HCT116 (cell line): ENCODE results near the gene RFX2. TPM values are rescaled to one million over a fixed set of nuclear protein-coding genes. Genes with fewer than 3 reads are reported as not detected.
A peak's percentile ranks its signal among the peaks of the same experiment; 100 is the strongest.

Source experiments
- ATAC-seq: fragments of 200-7000 bp; cut with Tn5 transposase; 2 replicates; pipeline ENCODE4 v1.9.1; 2020; ENCODE audit warnings: mild to moderate bottlenecking, moderate library complexity
- BruUV-seq: library from RNA; stranded (reverse); fragments of 400-500 nt; replicated peaks from 2 replicates; lab custom pipeline; 2021; lab: Mats Ljungman, UMichigan
- CTCF ChIA-PET: fragments of 300-600 bp; sonication (Branson Sonifier 250); formaldehyde crosslinking; loops from one replicate; lab custom pipeline; 2021; ENCODE audit warnings: antibody characterized with exemption; lab: Charles Lee
- POLR2A ChIA-PET: fragments of 300-600, 350-600 bp; sonication (Branson Sonifier 250); formaldehyde crosslinking; loops from one replicate; lab custom pipeline; 2021; ENCODE audit warnings: antibody characterized with exemption; lab: Charles Lee
- RAD21 ChIA-PET, 2 experiments: fragments of 300-600 bp; sonication (Branson Sonifier 250); formaldehyde crosslinking; loops; one replicate each; lab custom pipeline; 2023; ENCODE audit warnings: low total read pairs in 2 of 2; ENCODE audit not compliant: uncharacterized antibody in 2 of 2, unreplicated experiment in 2 of 2, low non-redundant PET in 1 of 2; lab: Charles Lee
- DNase-seq: peaks from one replicate; pipeline ENCODE4 v3.0.0-alpha.2; 2010; ENCODE audit warnings: low read depth, low spot score
- H2AFZ ChIP-seq: fragments of 200-600 bp; shearing (Covaris generic), sonication (generic); 2 replicates; pipeline ENCODE4 v1.6.1; 2017; ENCODE audit warnings: low read depth, mixed run types, mixed read lengths, antibody characterized with exemption, low read length; ENCODE audit not compliant: poor library complexity, severe bottlenecking
- H3K27ac ChIP-seq: 2 replicates; pipeline ENCODE4 v1.5.1; 2012; ENCODE audit warnings: low read depth, low read length
- H3K27me3 ChIP-seq: fragments of 200-600 bp; sonication (generic); 2 replicates; pipeline ENCODE4 v1.6.1; 2016; ENCODE audit warnings: mixed run types, low read length, mixed read lengths; ENCODE audit not compliant: insufficient read depth
- H3K36me3 ChIP-seq, 2 experiments: fragments of 200-500 bp in 1 of 2; fragments of 200-600 bp in 1 of 2; sonication (Bioruptor generic) in 1 of 2; sonication (generic) in 1 of 2; 2 replicates each; pipeline versions ENCODE4 v1.5.1 to v1.6.1; 2014 to 2016; ENCODE audit warnings: low read length in 2 of 2, inconsistent platforms in 1 of 2, mixed read lengths in 1 of 2, mixed run types in 1 of 2; ENCODE audit not compliant: insufficient read depth in 2 of 2, control insufficient read depth in 1 of 2
- H3K4me1 ChIP-seq, 2 experiments: fragments of 200-600 bp in 1 of 2; sonication (generic) in 1 of 2; 2 replicates each; pipeline versions ENCODE4 v1.5.1 to v1.6.1; 2012 to 2017; ENCODE audit warnings: low read length in 2 of 2, inconsistent platforms in 1 of 2, mild to moderate bottlenecking in 1 of 2, mixed read lengths in 1 of 2, mixed run types in 1 of 2, moderate library complexity in 1 of 2; ENCODE audit not compliant: insufficient read depth in 2 of 2, control insufficient read depth in 1 of 2
- H3K4me2 ChIP-seq: fragments of 200-600 bp; sonication (generic); 2 replicates; pipeline ENCODE4 v1.6.1; 2017; ENCODE audit warnings: mixed run types, low read length, mixed read lengths
- H3K4me3 ChIP-seq, 2 experiments: fragments of 200-600 bp in 1 of 2; sonication (generic) in 1 of 2; replicated peaks in 1 of 2; 2 replicates each; pipeline ENCODE4 v1.5.1; 2011 to 2016; ENCODE audit warnings: low read length in 2 of 2, control low read depth in 1 of 2, low read depth in 1 of 2, mild to moderate bottlenecking in 1 of 2, mixed read lengths in 1 of 2, mixed run types in 1 of 2
- H3K79me2 ChIP-seq: fragments of 200-600 bp; sonication (generic); 2 replicates; pipeline ENCODE4 v1.6.1; 2017; ENCODE audit warnings: mild to moderate bottlenecking, mixed run types, low read length, moderate library complexity, mixed read lengths; ENCODE audit not compliant: insufficient read depth
- H3K9ac ChIP-seq: fragments of 200-600 bp; sonication (generic); 2 replicates; pipeline ENCODE4 v1.6.1; 2016; ENCODE audit warnings: low read length, mixed read lengths
- H3K9me2 ChIP-seq: fragments of 200-600 bp; sonication (generic), shearing (Covaris generic); 2 replicates; pipeline ENCODE4 v1.6.1; 2017; ENCODE audit warnings: mixed run types, mild to moderate bottlenecking, moderate library complexity; ENCODE audit not compliant: insufficient read depth
- H3K9me3 ChIP-seq, 2 experiments: fragments of 200-500 bp in 1 of 2; fragments of 200-600 bp in 1 of 2; sonication (Bioruptor generic) in 1 of 2; sonication (generic) in 1 of 2; 2 replicates each; pipeline ENCODE4 v1.6.1; 2014 to 2017; ENCODE audit warnings: low read length in 2 of 2, mixed read lengths in 2 of 2, inconsistent platforms in 1 of 2, low read depth in 1 of 2, mild to moderate bottlenecking in 1 of 2, mixed run types in 1 of 2, moderate library complexity in 1 of 2; ENCODE audit not compliant: control insufficient read depth in 1 of 2, insufficient read depth in 1 of 2
- H4K20me1 ChIP-seq: fragments of 200-600 bp; sonication (generic), shearing (Covaris generic); 2 replicates; pipeline ENCODE4 v1.6.1; 2017; ENCODE audit warnings: mixed run types, mild to moderate bottlenecking, moderate library complexity; ENCODE audit not compliant: insufficient read depth
- ATF3 ChIP-seq: IDR thresholded peaks from 2 replicates; pipeline ENCODE4 v1.6.1; 2012
- CBX3 ChIP-seq: IDR thresholded peaks from 2 replicates; pipeline ENCODE4 v1.6.1; 2012; ENCODE audit warnings: low read depth
- CEBPB ChIP-seq: IDR thresholded peaks from 2 replicates; pipeline ENCODE4 v1.6.1; 2012; ENCODE audit warnings: low read depth
- CTCF ChIP-seq, 3 experiments: fragments of 200-600 bp in 1 of 3; sonication (generic) in 1 of 3; IDR thresholded peaks in 2 of 3; conservative IDR thresholded peaks in 1 of 3; 2 replicates each; pipeline ENCODE4 v1.5.1; 2012 to 2017; ENCODE audit warnings: low read depth in 2 of 3, low read length in 2 of 3, antibody characterized with exemption in 1 of 3, borderline replicate concordance in 1 of 3, control low read depth in 1 of 3, mild to moderate bottlenecking in 1 of 3, mixed read lengths in 1 of 3, mixed run types in 1 of 3, moderate library complexity in 1 of 3; ENCODE audit not compliant: insufficient read depth in 1 of 3
- EGR1 ChIP-seq: IDR thresholded peaks from 2 replicates; pipeline ENCODE4 v1.6.1; 2012; ENCODE audit warnings: low read depth
- EZH2phosphoT487 ChIP-seq: fragments of 200-600 bp; IDR thresholded peaks from 2 replicates; pipeline ENCODE4 v1.6.1; 2018; ENCODE audit warnings: antibody characterized with exemption, borderline replicate concordance
- FOSL1 ChIP-seq: IDR thresholded peaks from 2 replicates; pipeline ENCODE4 v1.6.1; 2012; ENCODE audit warnings: low read depth
- JUND ChIP-seq: IDR thresholded peaks from 2 replicates; pipeline ENCODE4 v1.6.1; 2012
- POLR2AphosphoS5 ChIP-seq: IDR thresholded peaks from 2 replicates; pipeline ENCODE4 v1.6.1; 2011; ENCODE audit warnings: mild to moderate bottlenecking, low read depth, low read length, moderate library complexity
- SP1 ChIP-seq: IDR thresholded peaks from 2 replicates; pipeline ENCODE4 v1.6.1; 2012; ENCODE audit warnings: low read depth
- SRF ChIP-seq: IDR thresholded peaks from 2 replicates; pipeline ENCODE4 v1.6.1; 2012; ENCODE audit warnings: low read depth
- YY1 ChIP-seq: IDR thresholded peaks from 2 replicates; pipeline ENCODE4 v1.6.1; 2011; ENCODE audit warnings: low read length, low read depth, moderate library complexity, mild to moderate bottlenecking; ENCODE audit not compliant: insufficient replicate concordance; ENCODE audit errors: extremely low read depth
- ZFX ChIP-seq: fragments of 450-650 bp; IDR thresholded peaks from 2 replicates; pipeline ENCODE4 v1.6.1; 2017
- ZNF274 ChIP-seq: fragments of 200-500 bp; sonication (Bioruptor generic); IDR thresholded peaks from 2 replicates; pipeline ENCODE4 v1.6.1; 2014; ENCODE audit warnings: mild to moderate bottlenecking, low read depth, low read length, inconsistent platforms
- intact Hi-C: fragments of 100-400 bp; cut with micrococcal nuclease; formaldehyde crosslinking; loops from 2 replicates; pipeline ENCODE4 v1.10.0; 2022
- total RNA-seq: library from RNA; stranded (reverse); gene quantifications from one replicate; pipeline ENCODE4 v1.2.1, GENCODE V29; 2021; ENCODE audit not compliant: unreplicated experiment

The RFX2 gene
- total RNA-seq, 1 experiment from 2014 or later, result 13.7 TPM

- Histone ChIP-seq H3K4me3 (peak overlapping the region; percentile 40 to 54), H3K4me2 (peak overlapping the region; percentile 78), H3K9ac (peak overlapping the region; percentile 74), H3K4me1 (peaks cover 40 to 53% of the 10 kb centered on the region in 2 experiments), H3K79me2 (peaks cover 14% of the 10 kb centered on the region), H3K9me2 (no peaks in the 10 kb centered on the region), H4K20me1 (no peaks in the 10 kb centered on the region), H2AFZ (no peak overlapping the region), H3K9me3 (no peaks in the 10 kb centered on the region), H3K27ac (peak overlapping the region; percentile 82), H3K27me3 (no peaks in the 10 kb centered on the region), H3K36me3 (no peaks in the 10 kb centered on the region)
- RAD21 ChIA-PET, result no interaction called here
- no peak for DNase-seq
- no peak for TF ChIP-seq JUND
- no peak for TF ChIP-seq CBX3
- TF ChIP-seq POLR2AphosphoS5, result no peak
- no peak for TF ChIP-seq EZH2phosphoT487
- no peak for TF ChIP-seq ZFX
- no peak for TF ChIP-seq YY1
- TF ChIP-seq EGR1, result no peak
- no peak for TF ChIP-seq ATF3
- no peak for TF ChIP-seq CTCF (IDR thresholded peaks at IDR 0.05 in 2 of 3, conservative IDR thresholded peaks at IDR 0.05 in 1 of 3; ENCODE audit: borderline replicate concordance in 1 of 3, insufficient read depth in 1 of 3, low read depth in 2 of 3, low read length in 2 of 3)
- no peak for TF ChIP-seq ZNF274
- TF ChIP-seq CEBPB, result no peak
- TF ChIP-seq FOSL1, result no peak
- no peak for TF ChIP-seq SP1
- TF ChIP-seq SRF, result no peak
- BruUV-seq, result no TSS peak
- CTCF ChIA-PET, result interaction anchor here (0.7 to 1.2 kb wide), 3 partner anchors 12 to 39 kb away, joined by 3 read pairs; no protein-coding TSS in a partner anchor
- intact Hi-C loops, result no loop called here
- ATAC-seq, result peak; percentile 31
- POLR2A ChIA-PET, result interaction anchor here (0.9 kb wide), 1 partner anchor 12 kb away, joined by 5 read pairs; no protein-coding TSS in a partner anchor
These were observed 23.2 kb downstream of the RFX2 start for GRCh38 chr19:6087074-6087571.
